DOHH2 (cell line): ENCODE measurements around the gene TTC13.

ENCODE experiments used
- H3F3A ChIP-seq: fragments of 200-600 bp; sonication (generic), shearing (Covaris generic); 2 replicates; pipeline ENCODE4 v1.6.0; 2016; ENCODE audit warnings: antibody characterized with exemption, mild to moderate bottlenecking; ENCODE audit not compliant: control insufficient read depth, insufficient read depth
- H3K27ac ChIP-seq: fragments of 200-600 bp; sonication (generic); 2 replicates; pipeline ENCODE4 v1.5.1; 2014; ENCODE audit warnings: low read depth, mild to moderate bottlenecking, low read length, moderate library complexity
- H3K27me3 ChIP-seq: fragments of 200-600 bp; sonication (generic); 2 replicates; pipeline ENCODE4 v1.6.1; 2014; ENCODE audit warnings: mild to moderate bottlenecking, low read length, mixed read lengths; ENCODE audit not compliant: control insufficient read depth
- H3K36me3 ChIP-seq: fragments of 200-600 bp; sonication (generic); 2 replicates; pipeline ENCODE4 v1.6.1; 2014; ENCODE audit warnings: mild to moderate bottlenecking, low read length, moderate library complexity, mixed read lengths; ENCODE audit not compliant: control insufficient read depth
- H3K4me1 ChIP-seq: fragments of 200-600 bp; sonication (generic); 2 replicates; pipeline ENCODE4 v1.6.1; 2014; ENCODE audit warnings: mild to moderate bottlenecking, low read length, mixed read lengths; ENCODE audit not compliant: control insufficient read depth
- H3K4me2 ChIP-seq: fragments of 200-600 bp; sonication (generic); 2 replicates; pipeline ENCODE4 v1.6.0; 2014; ENCODE audit warnings: mild to moderate bottlenecking, low read length, moderate library complexity
- H3K4me3 ChIP-seq: fragments of 200-600 bp; sonication (generic); 2 replicates; pipeline ENCODE4 v1.5.1; 2014; ENCODE audit warnings: mild to moderate bottlenecking, low read length, mixed read lengths
- H3K79me2 ChIP-seq: fragments of 200-600 bp; sonication (generic); 2 replicates; pipeline ENCODE4 v1.6.1; 2014; ENCODE audit warnings: mild to moderate bottlenecking, low read length, mixed read lengths; ENCODE audit not compliant: control insufficient read depth
- H3K9me2 ChIP-seq: fragments of 200-600 bp; sonication (generic); replicated peaks from 2 replicates; pipeline ENCODE4 v1.6.1; 2014; ENCODE audit warnings: mild to moderate bottlenecking, low read length, mixed read lengths; ENCODE audit not compliant: control insufficient read depth
- H3K9me3 ChIP-seq: fragments of 200-600 bp; sonication (generic); 2 replicates; pipeline ENCODE4 v1.6.1; 2014; ENCODE audit warnings: antibody characterized with exemption, low read length, mixed read lengths; ENCODE audit not compliant: control insufficient read depth, insufficient read depth
- H4K20me1 ChIP-seq: fragments of 200-600 bp; sonication (generic); 2 replicates; pipeline ENCODE4 v1.6.0; 2014; ENCODE audit warnings: low read depth, mild to moderate bottlenecking, antibody characterized with exemption, low read length, moderate library complexity; ENCODE audit not compliant: control insufficient read depth, insufficient read depth
- EZH2phosphoT487 ChIP-seq: fragments of 200-600 bp; sonication (generic); IDR thresholded peaks from 2 replicates; pipeline ENCODE4 v1.6.1; 2017; ENCODE audit warnings: borderline replicate concordance, mild to moderate bottlenecking, antibody characterized with exemption, low read length, moderate library complexity, mixed read lengths
- TF ChIP-seq, protein P1 (sequence below): fragments of 200-600 bp; sonication (generic); IDR thresholded peaks from one replicate; pipeline ENCODE4 v1.5.1; 2014; ENCODE audit warnings: antibody characterized with exemption, mild to moderate bottlenecking, low read depth, low read length; ENCODE audit not compliant: poor library complexity, severe bottlenecking

The TTC13 gene

DNA sequence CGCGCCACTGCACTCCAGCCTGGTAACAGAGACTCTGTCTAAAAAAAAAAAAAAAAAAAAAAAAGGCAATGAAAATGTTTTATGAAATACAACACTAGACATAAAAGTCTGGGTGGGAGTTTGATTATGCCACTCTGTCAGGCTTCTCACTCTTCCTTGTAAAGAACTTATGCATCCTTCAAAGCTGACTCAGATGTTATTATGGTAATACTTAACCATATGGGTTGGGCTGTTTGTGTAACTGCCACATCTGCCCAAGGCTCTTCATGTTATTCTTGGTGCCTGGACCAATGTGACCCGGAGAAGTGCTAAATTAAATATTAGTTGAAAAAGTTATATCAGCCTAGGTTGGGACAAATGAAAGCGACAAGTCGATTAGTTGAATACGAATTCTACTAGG, 37.6 kb upstream of the TTC13 start:
- Histone ChIP-seq H3K36me3 (no peaks in the 10 kb centered on the region), H3K27ac (no peak overlapping the region), H3K4me3 (no peak overlapping the region), H3K79me2 (no peaks in the 10 kb centered on the region), H3F3A (no peaks in the 10 kb centered on the region), H3K4me1 (no peaks in the 10 kb centered on the region), H3K4me2 (no peak overlapping the region), H3K9me2 (no peaks in the 10 kb centered on the region), H3K9me3 (no peaks in the 10 kb centered on the region), H3K27me3 (no peaks in the 10 kb centered on the region), H4K20me1 (no peaks in the 10 kb centered on the region)
- TF ChIP-seq, protein P1, sequence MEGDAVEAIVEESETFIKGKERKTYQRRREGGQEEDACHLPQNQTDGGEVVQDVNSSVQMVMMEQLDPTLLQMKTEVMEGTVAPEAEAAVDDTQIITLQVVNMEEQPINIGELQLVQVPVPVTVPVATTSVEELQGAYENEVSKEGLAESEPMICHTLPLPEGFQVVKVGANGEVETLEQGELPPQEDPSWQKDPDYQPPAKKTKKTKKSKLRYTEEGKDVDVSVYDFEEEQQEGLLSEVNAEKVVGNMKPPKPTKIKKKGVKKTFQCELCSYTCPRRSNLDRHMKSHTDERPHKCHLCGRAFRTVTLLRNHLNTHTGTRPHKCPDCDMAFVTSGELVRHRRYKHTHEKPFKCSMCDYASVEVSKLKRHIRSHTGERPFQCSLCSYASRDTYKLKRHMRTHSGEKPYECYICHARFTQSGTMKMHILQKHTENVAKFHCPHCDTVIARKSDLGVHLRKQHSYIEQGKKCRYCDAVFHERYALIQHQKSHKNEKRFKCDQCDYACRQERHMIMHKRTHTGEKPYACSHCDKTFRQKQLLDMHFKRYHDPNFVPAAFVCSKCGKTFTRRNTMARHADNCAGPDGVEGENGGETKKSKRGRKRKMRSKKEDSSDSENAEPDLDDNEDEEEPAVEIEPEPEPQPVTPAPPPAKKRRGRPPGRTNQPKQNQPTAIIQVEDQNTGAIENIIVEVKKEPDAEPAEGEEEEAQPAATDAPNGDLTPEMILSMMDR: no peak
- TF ChIP-seq EZH2phosphoT487: no peak

GRCh38 chr1:231013391-231014015, 34.8 kb upstream of the TTC13 start:
- no peaks in the 10 kb centered on the region for H3K36me3 ChIP-seq
- no peaks in the 10 kb centered on the region for H3K79me2 ChIP-seq
- no peak for TF ChIP-seq EZH2phosphoT487
- TF ChIP-seq, protein P1: no peak
- no peaks in the 10 kb centered on the region for H3K27me3 ChIP-seq
- H3K4me2 ChIP-seq: no peak overlapping the region
- H3K9me3 ChIP-seq: no peaks in the 10 kb centered on the region
- H3K4me1 ChIP-seq: no peaks in the 10 kb centered on the region
- no peak overlapping the region for H3K4me3 ChIP-seq
- no peak overlapping the region for H3K27ac ChIP-seq
- H4K20me1 ChIP-seq: no peaks in the 10 kb centered on the region
- no peaks in the 10 kb centered on the region for H3K9me2 ChIP-seq
- H3F3A ChIP-seq: no peaks in the 10 kb centered on the region

GRCh38 chr1:231011963-231012362, 33.3 kb upstream of the TTC13 start:
- no peaks in the 10 kb centered on the region for H3K4me1 ChIP-seq
- H3K27ac ChIP-seq: no peak overlapping the region
- no peak for TF ChIP-seq EZH2phosphoT487
- TF ChIP-seq, protein P1: no peak
- no peaks in the 10 kb centered on the region for H3K36me3 ChIP-seq
- H3K9me2 ChIP-seq: no peaks in the 10 kb centered on the region
- H3K4me3 ChIP-seq: no peak overlapping the region
- no peaks in the 10 kb centered on the region for H3K79me2 ChIP-seq
- no peaks in the 10 kb centered on the region for H4K20me1 ChIP-seq
- H3K4me2 ChIP-seq: no peak overlapping the region
- no peaks in the 10 kb centered on the region for H3K9me3 ChIP-seq
- no peaks in the 10 kb centered on the region for H3K27me3 ChIP-seq
- H3F3A ChIP-seq: no peaks in the 10 kb centered on the region
